SH-SY5Y (cell line): ENCODE results near the gene RPS17.

ENCODE experiments used
- GATA2 ChIP-seq: IDR thresholded peaks from 2 replicates; pipeline ENCODE4 v1.6.1; 2011; ENCODE audit warnings: mild to moderate bottlenecking, low read depth, low read length
- GATA3 ChIP-seq: IDR thresholded peaks from 2 replicates; pipeline ENCODE4 v1.6.1; 2011; ENCODE audit warnings: low read depth, mild to moderate bottlenecking, low read length, moderate library complexity

The RPS17 gene

GRCh38 chr15:82537351-82537908 is 2.8 kb downstream of the RPS17 start:
- TF ChIP-seq GATA3 (no peak), GATA2 (no peak)

- TF ChIP-seq GATA3 = no peak
- TF ChIP-seq GATA2 = no peak
These were observed 3.6 kb downstream of the RPS17 start for GRCh38 chr15:82536409-82537350.

GRCh38 chr15:82535566-82536408 is 4.5 kb downstream of the RPS17 start:
- no peak for TF ChIP-seq GATA3
- TF ChIP-seq GATA2 = no peak

DNA sequence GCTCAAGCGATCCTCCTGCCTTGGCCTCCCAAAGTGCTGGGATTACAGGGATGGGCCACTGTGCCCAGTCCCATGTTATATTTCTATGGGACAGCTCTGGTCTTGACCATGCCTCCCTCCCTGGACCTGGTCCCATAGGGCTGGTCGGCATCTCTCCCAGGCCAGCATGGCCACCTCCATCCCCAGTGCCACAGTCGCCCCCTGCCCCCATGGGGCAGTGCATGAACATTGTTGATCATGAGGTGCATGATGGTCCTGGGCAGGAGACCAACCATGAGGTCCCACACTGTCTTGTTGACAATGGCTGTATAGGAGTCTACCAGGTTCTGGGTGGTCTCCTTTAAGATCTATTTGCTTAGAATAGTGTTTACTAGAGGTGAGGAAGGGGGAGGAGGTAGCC is 6.5 kb downstream of the RPS17 start:
- TF ChIP-seq GATA2 (no peak), GATA3 (no peak)

- TF ChIP-seq GATA2 = no peak
- TF ChIP-seq GATA3 = no peak
These were observed 7.2 kb downstream of the RPS17 start for GRCh38 chr15:82532991-82533481.

DNA sequence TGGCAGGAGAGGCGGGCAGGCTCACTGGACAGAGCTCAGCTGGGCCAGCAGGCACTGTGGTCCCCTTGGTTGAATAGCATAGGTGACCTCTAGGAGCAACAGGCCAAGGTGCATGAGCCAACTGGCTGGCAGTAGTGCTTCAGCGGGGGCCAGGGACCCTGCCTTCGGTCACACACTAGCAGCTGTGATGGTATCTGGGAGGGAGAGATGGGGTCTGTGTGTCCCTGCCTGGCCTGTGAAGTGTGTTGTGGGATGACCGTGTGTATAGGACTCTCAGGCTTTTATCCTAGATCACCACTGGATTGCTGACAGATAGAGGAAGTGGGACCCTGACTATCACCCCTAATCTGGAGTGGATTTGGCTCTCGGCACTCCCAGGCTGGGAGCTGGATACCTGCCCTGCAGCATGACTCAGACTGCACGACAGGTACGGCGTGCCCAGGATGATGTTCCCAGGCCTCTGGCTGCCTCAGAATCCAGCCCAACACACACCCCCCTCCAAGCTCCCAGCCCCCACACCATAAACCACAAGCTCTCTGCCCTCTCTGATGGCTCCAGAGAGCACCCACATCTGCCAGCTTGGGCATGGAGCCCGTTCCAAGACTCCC is 7.8 kb downstream of the RPS17 start:
- no peak for TF ChIP-seq GATA3
- no peak for TF ChIP-seq GATA2

DNA sequence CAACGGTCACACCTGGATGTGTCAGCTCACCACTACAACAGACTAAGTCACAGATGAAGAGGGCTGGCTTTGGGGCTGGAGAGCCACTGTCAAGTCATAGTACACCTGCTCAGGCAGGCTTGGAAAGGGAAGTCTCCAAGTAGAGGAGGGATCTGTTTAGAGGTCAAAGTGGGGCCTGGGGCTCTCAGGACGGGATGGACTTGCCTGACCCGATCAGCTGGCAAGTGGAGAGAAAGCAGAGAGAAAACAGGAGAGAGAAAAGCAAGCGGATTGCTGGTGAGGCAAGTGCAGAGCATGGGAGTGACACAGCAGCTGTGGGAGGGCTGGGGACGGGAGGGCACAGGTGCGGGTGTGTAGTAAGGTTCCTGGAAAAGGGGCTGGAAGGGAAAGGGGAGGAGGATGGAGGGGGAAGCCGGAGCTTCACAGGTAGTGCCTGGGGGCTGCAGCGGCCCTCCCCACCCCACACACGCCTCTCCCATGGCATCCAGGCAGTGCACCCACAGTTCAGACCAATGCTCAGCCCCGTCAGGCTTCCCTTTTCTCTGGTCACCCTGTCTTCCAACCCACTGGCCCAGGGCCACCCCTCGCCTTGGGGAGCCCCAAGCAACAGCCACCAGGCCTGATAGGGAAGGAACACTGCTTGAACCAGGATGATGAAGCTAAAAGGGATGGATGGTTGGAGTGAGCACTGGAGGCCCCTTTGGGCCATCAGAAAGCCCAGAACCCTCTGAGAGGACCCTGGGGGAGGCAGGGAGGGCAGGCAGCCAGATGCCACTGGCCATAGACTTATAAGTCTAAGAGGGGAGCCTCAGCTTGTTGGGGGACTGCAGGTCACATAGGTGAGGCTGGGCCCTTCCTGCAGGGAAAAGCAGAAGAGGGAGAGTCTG is 8.5 kb downstream of the RPS17 start:
- TF ChIP-seq GATA2 (no peak), GATA3 (no peak)

- TF ChIP-seq GATA2 (no peak), GATA3 (no peak)
These were observed 9.5 kb downstream of the RPS17 start for GRCh38 chr15:82530606-82531379.

GRCh38 chr15:82530006-82530405 is 10.3 kb downstream of the RPS17 start:
- TF ChIP-seq GATA2 (no peak), GATA3 (no peak)
